IPS-18a (cell line): ENCODE data around the gene C3orf18.
A peak's percentile ranks its signal among the peaks of the same experiment; 100 is the strongest.

Experiments
- H3K27ac ChIP-seq: one replicate; pipeline ENCODE4 v1.5.1; 2013; ENCODE audit warnings: low read length
- H3K27me3 ChIP-seq: one replicate; pipeline ENCODE4 v1.6.1; 2013; ENCODE audit warnings: mild to moderate bottlenecking, low read length; ENCODE audit not compliant: control insufficient read depth, insufficient read depth
- H3K36me3 ChIP-seq: one replicate; pipeline ENCODE4 v1.6.1; 2013; ENCODE audit warnings: low read depth, low read length; ENCODE audit not compliant: control insufficient read depth
- H3K4me1 ChIP-seq: one replicate; pipeline ENCODE4 v1.6.1; 2013; ENCODE audit warnings: low read depth, low read length; ENCODE audit not compliant: control insufficient read depth
- H3K4me3 ChIP-seq: one replicate; pipeline ENCODE4 v1.5.1; 2013; ENCODE audit warnings: low read length
- H3K9ac ChIP-seq: one replicate; pipeline ENCODE4 v1.6.1; 2013; ENCODE audit warnings: mild to moderate bottlenecking, low read length, moderate library complexity
- H3K9me3 ChIP-seq: one replicate; pipeline ENCODE4 v1.6.1; 2013; ENCODE audit warnings: low read depth, low read length; ENCODE audit not compliant: control insufficient read depth

C3orf18 gene

DNA sequence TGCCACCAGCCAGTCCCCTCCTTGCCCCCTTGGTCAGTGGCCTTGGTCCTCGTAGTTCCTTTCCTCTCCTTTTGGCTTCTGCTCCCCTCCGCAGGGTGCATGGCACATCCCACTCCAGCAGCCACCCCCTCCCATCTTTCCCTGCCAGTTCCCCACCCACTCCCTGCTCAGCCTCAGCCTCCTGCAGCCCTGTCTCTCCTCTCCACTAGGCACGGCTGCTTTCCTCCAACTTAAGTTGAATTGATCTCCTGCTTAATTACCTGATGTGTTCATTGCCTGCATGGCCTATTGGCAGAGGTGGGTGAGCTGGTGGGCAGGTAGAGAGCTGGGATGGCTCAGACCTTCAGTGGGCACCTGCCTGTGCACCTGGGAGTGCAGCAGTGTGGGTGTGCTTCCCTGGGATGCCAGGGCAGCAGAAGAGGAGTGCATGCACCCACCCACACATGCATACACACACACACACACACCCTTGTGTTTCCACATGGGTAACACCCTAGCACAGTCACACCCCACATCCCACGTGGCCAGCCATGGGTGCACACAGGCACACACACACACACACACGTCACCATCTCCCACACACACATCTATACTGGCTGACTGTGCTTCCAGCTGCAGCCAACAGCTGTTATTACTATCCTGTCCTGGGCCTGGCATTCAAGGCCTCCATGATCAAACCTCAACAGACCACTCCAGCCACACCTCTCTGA lies 30.9 kb downstream of the C3orf18 start:
- no peaks in the 10 kb centered on the region for H3K36me3 ChIP-seq
- peaks cover 9% of the 10 kb centered on the region for H3K4me1 ChIP-seq
- H3K9me3 ChIP-seq, result no peaks in the 10 kb centered on the region
- H3K9ac ChIP-seq, result no peak overlapping the region
- no peak overlapping the region for H3K27ac ChIP-seq
- no peak overlapping the region for H3K4me3 ChIP-seq
- H3K27me3 ChIP-seq, result no peaks in the 10 kb centered on the region

DNA sequence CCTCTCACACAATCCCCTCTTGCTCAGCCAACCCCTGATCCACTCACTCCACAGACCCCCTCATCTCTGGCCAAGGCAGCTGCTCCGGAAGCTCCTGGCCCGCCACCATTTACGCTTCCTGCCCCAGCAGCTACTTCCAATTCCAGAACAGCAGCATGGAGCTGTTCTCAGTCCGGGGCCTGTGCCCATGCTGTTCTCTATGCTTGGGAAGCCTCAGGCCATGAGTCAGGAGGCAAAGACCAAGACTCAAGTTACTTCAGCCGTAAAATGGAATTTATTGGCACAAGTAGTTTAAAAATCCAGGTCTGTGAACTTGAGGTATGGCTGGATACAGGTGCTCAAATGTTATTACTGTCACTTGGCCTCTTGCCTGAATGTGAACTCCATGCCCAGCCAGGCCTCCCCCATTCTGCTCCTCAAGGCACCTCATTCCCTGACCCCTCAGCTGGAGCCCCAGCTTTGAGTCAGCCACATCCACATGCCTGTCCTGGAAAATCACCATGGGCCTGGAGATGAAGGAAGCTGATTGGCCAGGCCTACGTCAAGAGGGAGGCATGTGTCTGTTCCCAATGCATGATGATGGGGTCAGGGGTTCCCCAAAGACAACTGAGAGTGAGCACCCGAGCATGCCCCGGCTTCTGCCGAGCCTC lies 32.7 kb downstream of the C3orf18 start:
- peaks cover 16% of the 10 kb centered on the region for H3K4me1 ChIP-seq
- H3K4me3 ChIP-seq, result no peak overlapping the region
- H3K27ac ChIP-seq, result no peak overlapping the region
- H3K27me3 ChIP-seq, result peaks cover 11% of the 10 kb centered on the region
- H3K9ac ChIP-seq, result no peak overlapping the region
- no peaks in the 10 kb centered on the region for H3K9me3 ChIP-seq
- no peaks in the 10 kb centered on the region for H3K36me3 ChIP-seq

DNA sequence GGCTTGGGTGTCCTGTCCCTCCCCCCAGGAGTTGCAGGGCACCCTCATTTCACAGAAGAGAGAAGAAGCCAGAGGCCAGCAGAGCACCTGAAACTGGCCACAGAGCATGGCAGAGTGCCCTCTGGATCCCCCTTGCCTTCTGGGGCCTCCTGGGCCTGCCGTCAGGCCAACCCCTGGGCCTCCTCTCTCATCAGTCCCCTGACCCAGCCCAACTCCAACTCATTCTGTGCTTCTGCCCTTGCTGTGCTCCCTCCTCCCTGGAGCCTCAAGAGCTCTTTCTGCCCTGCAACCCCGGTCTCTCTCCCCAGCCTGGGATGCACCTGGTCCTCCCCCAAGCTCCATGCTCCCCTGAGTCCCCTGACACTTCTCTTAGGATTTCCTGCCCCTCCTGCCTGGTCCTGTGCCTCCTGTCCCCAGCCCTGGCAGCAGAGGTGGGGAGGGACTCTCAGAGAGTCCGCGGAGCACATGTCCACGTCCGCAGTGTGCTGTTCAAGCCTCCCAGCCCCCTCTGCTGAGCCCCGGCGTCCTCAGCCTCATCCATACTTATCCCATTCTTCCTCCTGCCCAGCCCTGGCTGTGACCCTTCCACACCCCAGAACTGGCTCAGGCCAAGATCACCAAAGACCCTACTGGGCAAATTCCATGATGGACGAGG lies 33.6 kb downstream of the C3orf18 start:
- Histone ChIP-seq H3K27ac (no peak overlapping the region), H3K9ac (no peak overlapping the region), H3K27me3 (peaks cover 12% of the 10 kb centered on the region)

DNA sequence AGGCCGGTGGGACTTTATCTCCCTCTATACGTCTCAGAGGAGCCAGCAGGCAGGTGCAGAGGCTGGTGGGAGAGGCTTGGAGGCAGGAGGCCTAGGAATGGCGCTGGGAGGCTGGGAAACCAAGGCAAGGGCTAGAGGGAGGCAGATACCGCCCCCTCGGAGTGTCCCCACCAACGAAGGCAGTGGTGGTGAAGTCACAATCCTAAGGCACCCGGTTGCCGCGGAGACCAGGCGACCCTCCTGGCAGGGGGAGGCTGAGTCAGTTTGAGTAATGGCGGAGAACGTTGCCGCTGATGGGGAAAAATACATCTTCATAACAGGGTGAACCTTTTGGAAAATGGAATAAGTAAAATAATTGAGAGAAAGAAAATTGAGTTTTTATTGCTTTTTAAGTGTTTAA lies 34.2 kb downstream of the C3orf18 start:
- peaks cover 12% of the 10 kb centered on the region for H3K27me3 ChIP-seq

More for the DNA sequence above, 33.6 kb downstream of the C3orf18 start:
- Histone ChIP-seq H3K9me3 (no peaks in the 10 kb centered on the region), H3K36me3 (no peaks in the 10 kb centered on the region), H3K4me3 (no peak overlapping the region), H3K4me1 (peaks cover 16% of the 10 kb centered on the region)

DNA sequence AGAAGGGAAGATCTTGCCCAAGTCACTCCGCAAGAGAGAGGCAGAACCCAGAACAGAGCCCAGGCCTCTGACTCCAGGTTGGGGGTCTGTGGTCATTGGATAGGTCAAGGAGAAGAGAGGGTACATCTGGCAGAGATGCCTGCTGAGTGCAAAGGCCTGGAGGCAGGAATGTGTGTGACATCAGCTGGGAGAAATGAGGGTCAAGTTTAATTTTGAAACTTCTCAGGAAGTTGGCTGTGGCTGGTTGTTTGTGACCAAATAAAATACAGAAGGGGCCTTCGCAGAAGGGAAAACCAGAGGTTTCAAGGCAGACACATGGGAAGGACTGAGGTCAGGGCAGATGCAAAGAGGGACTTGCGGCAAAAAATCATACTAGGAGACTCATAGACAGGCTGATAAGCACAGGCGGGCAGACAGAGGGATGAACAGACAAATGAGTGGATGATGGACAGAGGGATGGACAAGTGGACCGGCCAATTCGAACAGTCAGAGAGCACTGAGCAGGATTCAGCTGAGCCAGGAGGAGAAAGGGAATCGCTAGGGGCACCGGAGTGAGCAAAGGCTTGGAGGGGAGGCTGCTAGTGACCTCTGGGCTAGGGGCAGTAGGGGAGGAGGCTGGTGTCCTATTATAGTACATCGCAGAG lies 35.4 kb downstream of the C3orf18 start:
- H3K9ac ChIP-seq, result no peak overlapping the region
- no peak overlapping the region for H3K27ac ChIP-seq
- H3K36me3 ChIP-seq, result no peaks in the 10 kb centered on the region
- H3K4me3 ChIP-seq, result no peak overlapping the region
- peaks cover 10% of the 10 kb centered on the region for H3K4me1 ChIP-seq
- no peaks in the 10 kb centered on the region for H3K9me3 ChIP-seq
- peaks cover 12% of the 10 kb centered on the region for H3K27me3 ChIP-seq

More for the DNA sequence above, 34.2 kb downstream of the C3orf18 start:
- Histone ChIP-seq H3K9ac (no peak overlapping the region), H3K36me3 (no peaks in the 10 kb centered on the region), H3K4me3 (no peak overlapping the region), H3K9me3 (no peaks in the 10 kb centered on the region), H3K4me1 (peaks cover 10% of the 10 kb centered on the region), H3K27ac (no peak overlapping the region)

DNA sequence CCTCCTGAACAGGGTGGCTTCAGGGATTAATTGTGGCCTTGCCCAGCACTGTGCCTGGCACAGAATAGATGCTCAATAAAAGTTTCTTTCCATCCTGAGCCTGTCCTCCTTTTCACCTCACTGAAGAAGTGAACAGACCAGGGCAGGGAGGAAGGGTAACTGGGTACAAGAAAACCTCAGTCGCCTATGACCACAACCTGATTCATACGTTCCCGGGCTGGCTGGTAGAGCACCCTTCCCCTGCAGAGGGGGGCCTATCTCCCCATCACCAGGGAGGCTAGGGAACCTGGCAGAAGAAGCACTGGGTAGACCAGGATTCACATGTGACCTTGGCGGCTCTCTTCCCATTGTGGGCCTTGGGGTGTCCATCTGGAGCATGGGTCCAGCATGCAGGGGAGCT lies 36.3 kb downstream of the C3orf18 start:
- peaks cover 12% of the 10 kb centered on the region for H3K27me3 ChIP-seq
- H3K4me3 ChIP-seq, result no peak overlapping the region
- H3K9ac ChIP-seq, result no peak overlapping the region
- peaks cover 10% of the 10 kb centered on the region for H3K4me1 ChIP-seq
- H3K27ac ChIP-seq, result no peak overlapping the region
- no peaks in the 10 kb centered on the region for H3K9me3 ChIP-seq
- no peaks in the 10 kb centered on the region for H3K36me3 ChIP-seq

DNA sequence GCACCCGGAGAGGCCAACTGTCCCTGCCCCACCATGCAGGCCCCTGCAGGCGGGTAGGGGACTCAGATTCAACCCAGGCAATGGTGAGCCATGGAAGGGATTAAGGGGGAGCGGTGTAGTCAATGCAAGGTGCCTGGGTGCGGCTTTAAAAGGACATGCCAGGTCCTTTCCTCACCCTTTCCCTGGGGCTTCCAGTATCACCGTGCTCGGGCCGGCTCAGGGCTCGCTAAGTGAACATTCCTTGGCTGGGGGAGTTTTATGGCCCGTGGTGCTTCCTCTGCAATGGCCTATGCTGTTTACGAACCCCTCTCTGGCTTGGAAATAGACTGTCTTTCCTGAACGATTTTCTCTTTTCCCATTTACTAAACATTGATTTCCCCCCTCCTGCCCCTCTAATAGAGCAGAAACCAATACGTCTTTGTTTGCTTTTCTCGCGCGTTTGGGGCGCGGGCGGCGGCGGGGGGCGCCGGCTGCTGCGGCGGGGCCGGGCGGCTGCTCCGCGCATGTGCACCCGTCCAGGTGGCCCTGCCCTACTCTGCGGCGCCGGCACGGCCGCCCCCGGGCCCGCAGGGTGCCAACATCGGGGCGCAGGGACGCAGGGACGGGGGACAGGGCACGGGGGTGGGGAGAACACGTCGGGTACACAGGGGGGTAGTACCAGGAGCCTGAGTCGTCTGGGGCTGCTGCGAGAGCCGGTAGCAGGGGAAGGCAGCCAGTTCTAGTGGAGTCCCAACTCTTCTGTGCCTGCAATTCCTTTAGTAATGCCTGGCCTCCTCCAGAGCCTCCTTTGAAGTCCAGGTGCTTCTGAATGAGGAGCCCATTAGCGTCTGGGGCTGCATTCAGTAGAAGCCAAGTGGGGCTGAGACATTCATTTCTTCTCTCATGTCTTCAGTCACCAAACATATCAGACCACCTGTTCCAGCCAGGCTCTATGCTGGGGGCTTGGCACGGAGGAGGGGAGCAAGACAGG lies 37.3 kb downstream of the C3orf18 start:
- H3K27me3 ChIP-seq, result peaks cover 12% of the 10 kb centered on the region
- no peak overlapping the region for H3K9ac ChIP-seq
- peaks cover 15% of the 10 kb centered on the region for H3K4me1 ChIP-seq
- H3K27ac ChIP-seq, result no peak overlapping the region
- peak overlapping the region; percentile 32 for H3K4me3 ChIP-seq
- no peaks in the 10 kb centered on the region for H3K9me3 ChIP-seq
- H3K36me3 ChIP-seq, result no peaks in the 10 kb centered on the region

DNA sequence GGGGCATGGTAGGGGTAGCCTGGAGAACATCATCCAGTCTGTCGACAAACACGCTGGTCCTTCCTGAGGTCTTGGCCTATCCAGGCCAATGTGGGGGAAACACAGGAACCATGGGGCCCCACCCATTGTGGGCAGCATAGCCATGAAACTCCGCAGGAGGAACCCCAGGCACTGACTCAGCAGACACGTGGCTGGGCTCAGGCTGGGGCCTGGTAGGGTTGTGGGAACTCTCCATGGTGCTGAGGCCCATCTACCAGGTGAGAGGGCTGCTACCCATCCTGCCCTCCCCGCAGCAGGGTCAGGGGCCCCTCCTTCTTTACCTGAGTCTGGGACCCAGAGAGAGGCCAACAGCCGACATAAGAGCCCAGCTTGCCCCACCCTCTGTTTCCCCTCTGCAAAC lies 41.6 kb downstream of the C3orf18 start:
- Histone ChIP-seq H3K4me1 (peaks cover 26% of the 10 kb centered on the region), H3K27ac (no peak overlapping the region), H3K4me3 (no peak overlapping the region), H3K9me3 (no peaks in the 10 kb centered on the region), H3K9ac (no peak overlapping the region), H3K27me3 (peaks cover 10% of the 10 kb centered on the region), H3K36me3 (no peaks in the 10 kb centered on the region)

DNA sequence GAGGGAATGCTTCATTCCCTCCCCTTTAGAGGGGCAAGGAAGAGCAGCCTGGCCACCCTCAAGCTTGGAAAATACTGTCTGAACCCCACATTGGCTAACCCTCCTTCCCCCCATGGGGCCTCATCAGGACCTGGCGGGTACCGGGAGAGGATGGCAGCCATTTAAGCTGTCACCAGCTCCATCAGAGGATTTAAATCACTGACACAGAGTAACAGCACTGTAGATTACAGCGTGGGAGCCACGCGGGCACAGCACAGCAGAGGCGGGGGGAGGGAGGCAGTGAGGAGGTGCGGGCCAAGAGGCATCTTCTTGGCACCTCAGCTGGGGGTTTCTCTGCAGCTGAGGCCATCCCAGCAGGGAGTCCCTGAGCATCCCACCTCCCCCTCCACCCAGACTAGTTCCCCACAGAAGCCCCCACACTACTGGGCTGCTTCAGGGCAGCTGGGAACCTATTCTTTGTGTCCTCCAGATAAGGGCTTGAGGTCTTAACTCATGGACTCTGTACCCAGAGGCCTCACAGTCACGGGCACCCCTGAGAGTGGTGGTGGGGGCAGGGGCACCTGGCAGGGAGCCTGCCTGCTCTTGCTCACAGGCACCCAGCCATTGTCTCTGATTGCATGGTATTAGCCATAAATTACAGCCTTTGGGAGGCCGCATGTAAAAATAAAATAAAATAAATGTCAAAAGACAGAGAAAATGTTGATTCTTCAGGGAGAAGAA lies 42.2 kb downstream of the C3orf18 start:
- H3K9ac ChIP-seq, result no peak overlapping the region
- no peaks in the 10 kb centered on the region for H3K9me3 ChIP-seq
- peaks cover 27% of the 10 kb centered on the region for H3K4me1 ChIP-seq
- H3K27me3 ChIP-seq, result peaks cover 4% of the 10 kb centered on the region
- H3K27ac ChIP-seq, result no peak overlapping the region
- no peaks in the 10 kb centered on the region for H3K36me3 ChIP-seq
- no peak overlapping the region for H3K4me3 ChIP-seq

DNA sequence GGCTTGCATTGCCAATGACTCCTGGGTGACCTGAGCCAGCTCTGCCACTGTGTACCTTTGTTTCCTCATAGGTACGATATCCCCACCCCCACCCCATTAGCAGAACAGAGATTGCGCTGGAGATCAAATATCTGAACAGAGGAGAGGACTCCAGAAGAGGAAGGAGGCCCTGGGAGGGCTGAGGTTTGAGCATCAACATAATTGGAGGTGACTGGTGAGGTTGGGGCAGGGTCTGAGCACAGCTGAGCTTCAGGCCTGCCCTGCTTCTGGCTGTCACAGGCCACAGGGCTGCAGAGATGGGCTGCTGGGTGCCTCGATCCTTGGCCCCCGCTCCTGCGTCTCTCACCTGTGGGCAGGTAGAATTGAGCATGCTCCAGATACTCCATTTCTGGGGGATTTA lies 42.8 kb downstream of the C3orf18 start:
- Histone ChIP-seq H3K36me3 (no peaks in the 10 kb centered on the region), H3K27me3 (peaks cover under 1% of the 10 kb centered on the region)

More for the DNA sequence above, 42.8 kb downstream of the C3orf18 start:
- Histone ChIP-seq H3K9ac (no peak overlapping the region), H3K4me1 (peaks cover 25% of the 10 kb centered on the region), H3K9me3 (no peaks in the 10 kb centered on the region), H3K27ac (no peak overlapping the region), H3K4me3 (no peak overlapping the region)
